ENCODE data around the gene CABLES1. TPM values are rescaled to one million over a fixed set of nuclear protein-coding genes. Genes with fewer than 3 reads are reported as not detected.
"Not testable (repeated sequence)": the region's sequence is repeated elsewhere in the genome, so short reads cannot be mapped to it uniquely, and the experiment has no call there.

CABLES1 gene
- polyA plus RNA-seq, 6 donors from 2014 or later: 0.10 to 0.63 (median 0.21) TPM; not detected in 2

GRCh38 chr18:23274638-23275482 is 139.6 kb downstream of the CABLES1 start:
- no peak overlapping the region for H3K4me3 Mint-ChIP-seq
- DNase-seq (no peak), ATAC-seq (ENCODE audit: low read depth in 2 of 2) (no peak)
- peaks cover 14 to 22% of the 10 kb centered on the region in 2 donors for H3K36me3 Mint-ChIP-seq
- H3K4me1 Mint-ChIP-seq: peaks cover 0 to 3% (median 0%) of the 10 kb centered on the region in 3 donors
- peaks cover 10 to 39% (median 31%) of the 10 kb centered on the region in 7 donors for H3K9me3 Mint-ChIP-seq
- H3K27me3 Mint-ChIP-seq: no peaks in the 10 kb centered on the region
- peak overlapping the region in 2 of 6 donors; percentile 22 to 23 for H3K27ac Mint-ChIP-seq

GRCh38 chr18:23276451-23276850 is 141.2 kb downstream of the CABLES1 start:
- ATAC-seq (ENCODE audit: low read depth in 2 of 2) (no peak), DNase-seq (no peak)
- peaks cover 10 to 24% (median 16%) of the 10 kb centered on the region in 7 donors for H3K9me3 Mint-ChIP-seq
- H3K36me3 Mint-ChIP-seq: peaks cover 14 to 21% of the 10 kb centered on the region in 2 donors
- no peak overlapping the region for H3K4me3 Mint-ChIP-seq
- peaks cover 0 to 3% (median 0%) of the 10 kb centered on the region in 3 donors for H3K4me1 Mint-ChIP-seq
- H3K27ac Mint-ChIP-seq: no peak overlapping the region
- H3K27me3 Mint-ChIP-seq: no peaks in the 10 kb centered on the region

GRCh38 chr18:23277399-23277798 is 142.1 kb downstream of the CABLES1 start:
- DNase-seq (no peak), ATAC-seq (ENCODE audit: low read depth in 2 of 2) (no peak)
- peak overlapping the region in 1 of 6 donors; percentile 24 for H3K27ac Mint-ChIP-seq
- H3K4me3 Mint-ChIP-seq: no peak overlapping the region
- H3K36me3 Mint-ChIP-seq: peaks cover 14 to 21% of the 10 kb centered on the region in 2 donors
- H3K4me1 Mint-ChIP-seq: peaks cover 0 to 3% (median 0%) of the 10 kb centered on the region in 3 donors
- H3K9me3 Mint-ChIP-seq: peaks cover 6 to 19% (median 11%) of the 10 kb centered on the region in 7 donors
- no peaks in the 10 kb centered on the region for H3K27me3 Mint-ChIP-seq

GRCh38 chr18:23279931-23280330 is 144.6 kb downstream of the CABLES1 start:
- no peak overlapping the region for H3K4me3 Mint-ChIP-seq
- H3K27me3 Mint-ChIP-seq: no peaks in the 10 kb centered on the region
- peaks cover 5 to 12% (median 8%) of the 10 kb centered on the region in 7 donors for H3K9me3 Mint-ChIP-seq
- H3K36me3 Mint-ChIP-seq: peaks cover 12 to 14% of the 10 kb centered on the region in 2 donors
- DNase-seq: no peak
- ATAC-seq (ENCODE audit: low read depth in 2 of 2): no peak
- peak overlapping the region in 2 of 6 donors; percentile 49 to 65 for H3K27ac Mint-ChIP-seq
- no peaks in the 10 kb centered on the region for H3K4me1 Mint-ChIP-seq

- Mint-ChIP-seq H3K36me3 (peaks cover 10 to 12% of the 10 kb centered on the region in 2 donors), H3K4me1 (no peaks in the 10 kb centered on the region), H3K4me3 (no peak overlapping the region), H3K27ac (peak overlapping the region in 1 of 6 donors; percentile 59), H3K9me3 (peaks cover 5 to 12% (median 8%) of the 10 kb centered on the region in 7 donors), H3K27me3 (no peaks in the 10 kb centered on the region)
- no peak for DNase-seq
- ATAC-seq (ENCODE audit: low read depth in 2 of 2): no peak
Observed at GRCh38 chr18:23280844-23281243, 145.6 kb downstream of the CABLES1 start.

GRCh38 chr18:23281626-23282436 is 146.5 kb downstream of the CABLES1 start:
- peaks cover 5 to 10% (median 8%) of the 10 kb centered on the region in 7 donors for H3K9me3 Mint-ChIP-seq
- DNase-seq: no peak
- H3K36me3 Mint-ChIP-seq: peaks cover 10 to 12% of the 10 kb centered on the region in 2 donors
- H3K4me1 Mint-ChIP-seq: no peaks in the 10 kb centered on the region
- H3K4me3 Mint-ChIP-seq: no peak overlapping the region
- no peak overlapping the region for H3K27ac Mint-ChIP-seq
- no peak for ATAC-seq (ENCODE audit: low read depth in 2 of 2)
- no peaks in the 10 kb centered on the region for H3K27me3 Mint-ChIP-seq

GRCh38 chr18:23282437-23282781 is 147.1 kb downstream of the CABLES1 start:
- Mint-ChIP-seq H3K4me3 (no peak overlapping the region), H3K27ac (no peak overlapping the region), H3K9me3 (peaks cover 3 to 8% (median 5%) of the 10 kb centered on the region in 7 donors), H3K36me3 (peaks cover 6 to 8% of the 10 kb centered on the region in 2 donors), H3K4me1 (no peaks in the 10 kb centered on the region), H3K27me3 (no peaks in the 10 kb centered on the region)
- DNase-seq: no peak
- ATAC-seq (ENCODE audit: low read depth in 2 of 2): no peak

GRCh38 chr18:23283916-23284430 is 148.7 kb downstream of the CABLES1 start:
- H3K27ac Mint-ChIP-seq: peak overlapping the region in 1 of 6 donors; percentile 3
- H3K9me3 Mint-ChIP-seq: no peaks in the 10 kb centered on the region
- DNase-seq (no peak), ATAC-seq (ENCODE audit: low read depth in 2 of 2) (no peak)
- no peaks in the 10 kb centered on the region for H3K36me3 Mint-ChIP-seq
- H3K4me3 Mint-ChIP-seq: no peak overlapping the region
- no peaks in the 10 kb centered on the region for H3K4me1 Mint-ChIP-seq
- no peaks in the 10 kb centered on the region for H3K27me3 Mint-ChIP-seq

GRCh38 chr18:23284629-23285028 is 149.3 kb downstream of the CABLES1 start:
- Mint-ChIP-seq H3K4me3 (no peak overlapping the region), H3K36me3 (no peaks in the 10 kb centered on the region), H3K27ac (peak overlapping the region in 3 of 6 donors; percentile 1 to 75 (median 75)), H3K27me3 (no peaks in the 10 kb centered on the region), H3K9me3 (no peaks in the 10 kb centered on the region), H3K4me1 (no peaks in the 10 kb centered on the region)
- DNase-seq: no peak
- no peak for ATAC-seq (ENCODE audit: low read depth in 2 of 2)

- not testable (repeated sequence) for H3K27me3 Mint-ChIP-seq; H3K9me3 Mint-ChIP-seq; ATAC-seq (ENCODE audit: low read depth in 2 of 2); DNase-seq; H3K36me3 Mint-ChIP-seq; H3K4me1 Mint-ChIP-seq; H3K4me3 Mint-ChIP-seq
- peak overlapping the region in 1 of 6 donors; percentile 23 for H3K27ac Mint-ChIP-seq
Observed at GRCh38 chr18:23285581-23285980, 150.3 kb downstream of the CABLES1 start.

GRCh38 chr18:23291456-23292205 is 156.3 kb downstream of the CABLES1 start:
- no peaks in the 10 kb centered on the region for H3K9me3 Mint-ChIP-seq
- H3K27me3 Mint-ChIP-seq: no peaks in the 10 kb centered on the region
- no peak for DNase-seq
- peaks cover 0 to 3% (median 0%) of the 10 kb centered on the region in 3 donors for H3K4me1 Mint-ChIP-seq
- ATAC-seq (ENCODE audit: low read depth in 2 of 2): no peak
- H3K4me3 Mint-ChIP-seq: no peak overlapping the region
- H3K27ac Mint-ChIP-seq: peak overlapping the region in 2 of 6 donors; percentile 6 to 19
- peaks cover 0 to 3% of the 10 kb centered on the region in 2 donors for H3K36me3 Mint-ChIP-seq

- DNase-seq (no peak), ATAC-seq (ENCODE audit: low read depth in 2 of 2) (no peak)
- no peaks in the 10 kb centered on the region for H3K9me3 Mint-ChIP-seq
- no peaks in the 10 kb centered on the region for H3K27me3 Mint-ChIP-seq
- no peak overlapping the region for H3K27ac Mint-ChIP-seq
- H3K4me3 Mint-ChIP-seq: no peak overlapping the region
- H3K36me3 Mint-ChIP-seq: peaks cover 21 to 25% of the 10 kb centered on the region in 2 donors
- H3K4me1 Mint-ChIP-seq: no peaks in the 10 kb centered on the region
Observed at GRCh38 chr18:23300231-23300805, 165.0 kb downstream of the CABLES1 start.
